Neural cell (in vitro differentiated cells): ENCODE data around the gene ADAMTS1.

Experiments used
- CTCF ChIP-seq: fragments of 450-650 bp; IDR thresholded peaks from 2 replicates; pipeline ENCODE4 v1.5.1; 2014; ENCODE audit warnings: antibody characterized with exemption, mild to moderate bottlenecking, moderate library complexity; ENCODE audit not compliant: poor library complexity, severe bottlenecking
- EP300 ChIP-seq: fragments of 450-650 bp; conservative IDR thresholded peaks from 2 replicates; pipeline ENCODE4 v1.6.1; 2014; ENCODE audit warnings: antibody characterized with exemption, mild to moderate bottlenecking, moderate library complexity; ENCODE audit not compliant: poor library complexity, severe bottlenecking
- EZH2 ChIP-seq: fragments of 200-600, 300-800 bp; shearing (Covaris generic), sonication (generic); IDR thresholded peaks from 2 replicates; pipeline ENCODE4 v1.6.1; 2014; ENCODE audit warnings: antibody characterized with exemption, low read length, borderline replicate concordance, mild to moderate bottlenecking; ENCODE audit not compliant: insufficient read depth, poor library complexity, severe bottlenecking
- REST ChIP-seq: IDR thresholded peaks from 2 replicates; pipeline ENCODE4 v1.6.1; 2012; ENCODE audit warnings: borderline replicate concordance
- TAF1 ChIP-seq: IDR thresholded peaks from 2 replicates; pipeline ENCODE4 v1.6.1; 2012; ENCODE audit warnings: low read depth

- TF ChIP-seq REST (no peak), CTCF (no peak), EP300 (no peak), TAF1 (no peak), EZH2 (no peak)
These were observed 34.9 kb downstream of the ADAMTS1 start for GRCh38 chr21:26810266-26810665.
